HFF-Myc (cell line): ENCODE data around the gene PABPN1L.

ENCODE experiments used
- DNase-seq: peaks from one replicate; pipeline ENCODE4 v3.0.0-alpha.2; 2011; ENCODE audit warnings: low read depth; ENCODE audit errors: extremely low read depth
- H3K4me3 ChIP-seq: replicated peaks from 2 replicates; pipeline ENCODE4 v1.5.1; 2011; ENCODE audit warnings: low read depth, mild to moderate bottlenecking, control low read depth, low read length
- CTCF ChIP-seq: IDR thresholded peaks from 2 replicates; pipeline ENCODE4 v1.5.1; 2012; ENCODE audit warnings: mild to moderate bottlenecking, low read depth, low read length, control low read depth; ENCODE audit errors: missing control alignments

The PABPN1L gene

GRCh38 chr16:88815901-88816589 is 50.4 kb downstream of the PABPN1L start:
- no peak overlapping the region for H3K4me3 ChIP-seq
- TF ChIP-seq CTCF = peak; percentile 78
- DNase-seq = no peak

GRCh38 chr16:88815227-88815626 is 51.2 kb downstream of the PABPN1L start:
- H3K4me3 ChIP-seq = no peak overlapping the region
- no peak for DNase-seq
- no peak for TF ChIP-seq CTCF

- TF ChIP-seq CTCF = no peak
- H3K4me3 ChIP-seq = no peak overlapping the region
- no peak for DNase-seq
These were observed 52.3 kb downstream of the PABPN1L start for GRCh38 chr16:88814144-88814502.
